GM12878 (cell line): Measurements from ENCODE around the gene DMRT1. TPM values are rescaled to one million over a fixed set of nuclear protein-coding genes. Genes with fewer than 3 reads are reported as not detected.

Experiments
- ATAC-seq: fragments of 200-7000 bp; cut with Tn5 transposase; 3 replicates; pipeline ENCODE4 v1.9.1; 2020; ENCODE audit warnings: mild to moderate bottlenecking, moderate library complexity
- BruUV-seq: library from RNA; stranded (reverse); fragments of 400-500 nt; replicated peaks from 2 replicates; lab custom pipeline; 2021; lab: Mats Ljungman, UMichigan
- CTCF ChIA-PET: fragments of 300-600 bp; sonication (Branson Sonifier 250); formaldehyde crosslinking; extraction: SDS; loops from one replicate; lab custom pipeline; 2021; ENCODE audit warnings: inconsistent platforms; lab: Yijun Ruan, JAX
- POLR2A ChIA-PET: fragments of 350-600 bp; formaldehyde crosslinking; extraction: SDS; loops from one replicate; lab custom pipeline; 2021; ENCODE audit warnings: inconsistent platforms; lab: Charles Lee
- RAD21 ChIA-PET: fragments of 300-600 bp; sonication (Branson Sonifier 250); formaldehyde crosslinking; loops from one replicate; lab custom pipeline; 2023; ENCODE audit warnings: antibody characterized with exemption; ENCODE audit not compliant: unreplicated experiment; lab: Charles Lee
- SMC1A ChIA-PET: fragments of 300-600 bp; sonication (Branson Sonifier 250); formaldehyde crosslinking; loops from one replicate; lab custom pipeline; 2023; ENCODE audit not compliant: unreplicated experiment, uncharacterized antibody; lab: Charles Lee
- DNase-seq: peaks from one replicate; pipeline ENCODE4 v3.0.0-alpha.2; 2011; ENCODE audit warnings: low read depth, low spot score
- FAIRE-seq: peaks from 3 replicates; lab custom pipeline; 2011; peaks lifted over from hg19 to GRCh38; lab: Jason Lieb, UNC
- H2AFZ ChIP-seq: 2 replicates; pipeline ENCODE4 v1.6.0; 2011; ENCODE audit warnings: low read depth, low read length, control low read depth; ENCODE audit not compliant: control insufficient read depth
- H3K27ac ChIP-seq: 2 replicates; pipeline ENCODE4 v1.5.1; 2011; ENCODE audit warnings: control low read depth; ENCODE audit not compliant: control insufficient read depth, insufficient read depth
- H3K27me3 ChIP-seq, 2 experiments: replicated peaks in 1 of 2; 2 replicates each; pipeline versions ENCODE4 v1.6.0 to v1.6.1; 2011; ENCODE audit warnings: low read length in 1 of 2; ENCODE audit not compliant: control insufficient read depth in 2 of 2, insufficient read depth in 2 of 2
- H3K36me3 ChIP-seq, 2 experiments: 2 replicates each; pipeline ENCODE4 v1.5.1; 2011; ENCODE audit warnings: low read length in 1 of 2; ENCODE audit not compliant: control insufficient read depth in 2 of 2, insufficient read depth in 2 of 2
- H3K4me1 ChIP-seq: 2 replicates; pipeline ENCODE4 v1.6.1; 2011; ENCODE audit warnings: mild to moderate bottlenecking, low read length, moderate library complexity, mixed read lengths; ENCODE audit not compliant: control insufficient read depth, insufficient read depth
- H3K4me2 ChIP-seq: 2 replicates; pipeline ENCODE4 v1.6.0; 2011; ENCODE audit warnings: control low read depth; ENCODE audit not compliant: control insufficient read depth, insufficient read depth
- H3K4me3 ChIP-seq: fragments of 200-600 bp; sonication (generic); 2 replicates; pipeline ENCODE4 v1.5.1; 2016
- H3K79me2 ChIP-seq: 2 replicates; pipeline ENCODE4 v1.6.0; 2011; ENCODE audit warnings: low read length; ENCODE audit not compliant: control insufficient read depth, insufficient read depth
- H3K9ac ChIP-seq: 2 replicates; pipeline ENCODE4 v1.8.0; 2011; ENCODE audit warnings: low read length, control low read depth, mixed read lengths; ENCODE audit not compliant: control insufficient read depth, insufficient read depth
- H3K9me3 ChIP-seq: replicated peaks from 3 replicates; pipeline ENCODE4 v1.5.1; 2011; ENCODE audit warnings: mild to moderate bottlenecking, low read length; ENCODE audit not compliant: control insufficient read depth, insufficient read depth
- H4K20me1 ChIP-seq: 2 replicates; pipeline ENCODE4 v1.6.0; 2011; ENCODE audit not compliant: control insufficient read depth, insufficient read depth
- NBN ChIP-seq: fragments of 450-650 bp; IDR thresholded peaks from 2 replicates; pipeline ENCODE4 v1.6.1; 2016
- WGBS: methylation state at CpG from one replicate; pipeline ENCODE4 v1.1.6; 2016; ENCODE audit warnings: low lambda C conversion rate; ENCODE audit not compliant: insufficient replicate concordance, insufficient coverage; ENCODE audit errors: missing lambda C conversion rate; 5-methylcytosine and 5-hydroxymethylcytosine counted together
- in situ Hi-C: fragments of 300-500 bp; cut with MboI; formaldehyde crosslinking; loops from 9 replicates; pipeline ENCODE4 v1.14.3; 2018; ENCODE audit warnings: mixed read lengths
- intact Hi-C: fragments of 100-400 bp; cut with micrococcal nuclease; formaldehyde crosslinking; loops from one replicate; pipeline ENCODE4 v1.14.2; 2022; ENCODE audit not compliant: unreplicated experiment
- polyA plus RNA-seq, 11 experiments: library from polyadenylated mRNA; depleted of rRNA in 4 of 11; unstranded in 6 of 11; stranded (reverse) in 5 of 11; fragments of >200 nt; fragmentation: Nextera tagmentation in 4 of 11; fragmentation: Illumina TruSeq in 1 of 11; extraction: Ambion mirVana in 4 of 11; extraction: Trizol in 1 of 11; gene quantifications; 1 replicate in 1 of 11; 2 replicates in 10 of 11; pipeline versions ENCODE4 v1.2.1 to v1.2.3, GENCODE V29; 2011 to 2016; ENCODE audit warnings: inconsistent platforms in 2 of 11, missing spikeins in 2 of 11, low read depth in 1 of 11
- total RNA-seq, 4 experiments: library from RNA; depleted of rRNA in 3 of 4; stranded (reverse); fragments of >200 nt in 3 of 4; fragmentation: Illumina TruSeq in 1 of 4; extraction: Trizol in 1 of 4; gene quantifications; 2 replicates each; pipeline versions ENCODE4 v1.2.1 to v1.2.3, GENCODE V29; 2013 to 2021
- TF ChIP-seq, protein P1 (sequence below): fragments of 450-650 bp; IDR thresholded peaks from 2 replicates; pipeline ENCODE4 v1.6.1; 2018; ENCODE audit warnings: borderline replicate concordance, mild to moderate bottlenecking; ENCODE audit not compliant: partially characterized antibody

Gene DMRT1
- total and polyA plus RNA-seq, 10 of the 15 experiments (the other 5 are each of a cell fraction or from before 2014, with no cell fraction given), result 0.06 to 1.9 (median 0.24) TPM

DNA sequence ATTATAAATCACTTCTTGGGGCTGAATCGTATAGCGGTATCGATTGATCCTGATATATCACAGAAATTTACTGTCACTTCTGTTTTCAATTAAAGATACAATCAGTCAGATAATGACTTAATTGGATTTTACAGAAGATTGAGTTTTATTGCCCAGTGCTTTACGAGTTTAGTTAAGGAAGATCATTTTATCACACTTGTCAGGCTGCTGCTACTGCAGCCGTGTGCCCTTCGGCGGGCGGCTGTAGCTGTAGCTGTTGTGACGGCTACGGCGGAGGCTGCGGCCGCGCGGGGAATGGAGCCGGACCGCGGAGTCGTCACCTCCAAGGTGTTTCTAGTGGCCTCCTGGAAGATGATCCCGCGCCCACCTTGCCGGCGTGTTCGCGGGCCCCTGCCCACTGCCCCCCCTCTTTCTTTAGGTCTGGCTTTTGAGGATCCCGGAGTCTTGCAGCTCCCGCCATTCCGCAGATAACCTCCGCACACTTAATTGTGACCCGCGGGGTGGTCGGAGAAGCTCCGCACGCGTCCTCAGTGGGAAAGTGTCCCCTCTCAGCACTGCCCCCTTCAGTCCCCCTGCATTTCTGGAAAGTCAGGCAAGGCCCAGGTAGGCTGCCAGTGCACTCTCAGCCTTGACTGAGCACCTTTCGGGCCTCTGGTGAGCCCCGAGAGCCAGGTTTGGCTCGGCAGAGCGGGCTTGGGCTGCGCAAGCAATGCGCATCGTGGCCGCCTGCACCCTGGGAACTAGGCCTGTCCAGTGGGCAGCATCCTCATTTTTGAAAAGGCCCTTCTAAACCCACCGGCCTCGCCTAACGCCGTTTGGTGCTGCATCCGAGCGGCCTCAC lies 128.0 kb downstream of the DMRT1 start:
- no peak for TF ChIP-seq NBN
- Histone ChIP-seq H3K79me2 (no peaks in the 10 kb centered on the region), H3K4me3 (no peak overlapping the region), H3K4me1 (no peaks in the 10 kb centered on the region), H3K4me2 (no peak overlapping the region), H3K9ac (no peak overlapping the region), H3K27ac (no peak overlapping the region), H4K20me1 (no peaks in the 10 kb centered on the region), H3K27me3 (peaks cover 5 to 31% of the 10 kb centered on the region in 2 experiments), H3K9me3 (peaks cover 4% of the 10 kb centered on the region; the same call in 2 of the 3 replicates), H3K36me3 (no peaks in the 10 kb centered on the region), H2AFZ (no peak overlapping the region)
- no peak for ATAC-seq
- ChIA-PET SMC1A (no interaction called here), POLR2A (no interaction called here), RAD21 (no interaction called here), CTCF (no interaction called here)
- BruUV-seq, result no TSS peak
- intact Hi-C loops (no loop called here), in situ Hi-C loops (no loop called here)
- no peak for FAIRE-seq
- 52% methylated on average over 45 of the region's 49 CpGs for WGBS
- no peak for DNase-seq

DNA sequence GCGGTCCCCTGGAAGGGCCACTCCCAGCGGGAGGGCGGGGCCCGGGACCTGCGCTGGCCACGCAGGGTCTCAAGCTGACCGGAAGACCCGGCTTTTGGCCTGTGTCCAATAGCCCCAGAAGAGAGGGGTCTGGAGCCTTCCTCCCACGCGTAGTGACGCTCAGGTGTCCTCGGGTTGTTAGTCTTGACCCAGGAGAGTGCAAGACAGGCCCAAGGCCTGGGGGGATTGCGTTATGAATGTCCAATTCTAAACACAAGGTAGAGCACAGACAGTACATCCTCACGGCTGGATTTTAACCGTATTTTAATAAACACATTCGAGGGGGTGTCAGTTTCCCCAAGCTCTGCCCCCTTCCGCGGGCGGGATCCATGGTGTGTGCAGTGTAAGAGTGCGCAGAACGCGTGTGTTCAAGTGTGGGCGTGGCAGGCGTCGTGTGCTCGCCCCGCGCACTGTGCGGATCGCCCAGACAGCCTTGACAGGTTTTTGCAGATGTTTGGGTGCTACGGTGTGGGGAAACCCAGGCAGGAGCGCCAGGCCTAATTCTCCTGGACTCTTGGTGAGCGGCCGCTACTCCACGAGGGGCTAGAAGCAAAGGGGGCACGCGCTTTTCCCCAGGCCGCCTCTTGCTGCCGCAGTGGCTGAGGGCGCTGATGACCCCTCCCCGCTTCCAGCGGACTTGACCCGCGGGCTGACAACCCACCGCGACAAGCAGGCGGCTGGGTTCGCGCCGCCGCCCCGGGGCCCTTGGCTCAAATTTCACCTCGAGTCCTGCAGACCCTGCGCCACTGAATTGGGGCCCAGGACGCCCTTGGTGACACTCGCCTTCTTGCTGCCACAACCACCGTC lies 128.9 kb downstream of the DMRT1 start:
- RAD21 ChIA-PET, result no interaction called here
- no peak overlapping the region for H3K9ac ChIP-seq
- in situ Hi-C loops, result no loop called here
- no peaks in the 10 kb centered on the region for H4K20me1 ChIP-seq
- CTCF ChIA-PET, result no interaction called here
- no peaks in the 10 kb centered on the region for H3K36me3 ChIP-seq
- ATAC-seq (no peak), FAIRE-seq (no peak), DNase-seq (no peak)
- no peak overlapping the region for H3K4me3 ChIP-seq
- no peaks in the 10 kb centered on the region for H3K4me1 ChIP-seq
- H3K79me2 ChIP-seq, result no peaks in the 10 kb centered on the region
- H3K27me3 ChIP-seq, result peaks cover 12 to 37% of the 10 kb centered on the region in 2 experiments
- TF ChIP-seq, protein P1, sequence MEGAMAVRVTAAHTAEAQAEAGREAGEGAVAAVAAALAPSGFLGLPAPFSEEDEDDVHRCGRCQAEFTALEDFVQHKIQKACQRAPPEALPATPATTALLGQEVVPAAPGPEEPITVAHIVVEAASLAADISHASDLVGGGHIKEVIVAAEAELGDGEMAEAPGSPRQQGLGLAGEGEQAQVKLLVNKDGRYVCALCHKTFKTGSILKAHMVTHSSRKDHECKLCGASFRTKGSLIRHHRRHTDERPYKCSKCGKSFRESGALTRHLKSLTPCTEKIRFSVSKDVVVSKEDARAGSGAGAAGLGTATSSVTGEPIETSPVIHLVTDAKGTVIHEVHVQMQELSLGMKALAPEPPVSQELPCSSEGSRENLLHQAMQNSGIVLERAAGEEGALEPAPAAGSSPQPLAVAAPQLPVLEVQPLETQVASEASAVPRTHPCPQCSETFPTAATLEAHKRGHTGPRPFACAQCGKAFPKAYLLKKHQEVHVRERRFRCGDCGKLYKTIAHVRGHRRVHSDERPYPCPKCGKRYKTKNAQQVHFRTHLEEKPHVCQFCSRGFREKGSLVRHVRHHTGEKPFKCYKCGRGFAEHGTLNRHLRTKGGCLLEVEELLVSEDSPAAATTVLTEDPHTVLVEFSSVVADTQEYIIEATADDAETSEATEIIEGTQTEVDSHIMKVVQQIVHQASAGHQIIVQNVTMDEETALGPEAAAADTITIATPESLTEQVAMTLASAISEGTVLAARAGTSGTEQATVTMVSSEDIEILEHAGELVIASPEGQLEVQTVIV, result no peak
- SMC1A ChIA-PET, result no interaction called here
- H3K27ac ChIP-seq, result no peak overlapping the region
- intact Hi-C loops, result no loop called here
- 41% methylated on average over 39 of the region's 57 CpGs for WGBS
- H3K9me3 ChIP-seq, result peaks cover 4% of the 10 kb centered on the region; the same call in 2 of the 3 replicates
- no TSS peak for BruUV-seq
- POLR2A ChIA-PET, result no interaction called here
- H3K4me2 ChIP-seq, result no peak overlapping the region
- no peak overlapping the region for H2AFZ ChIP-seq
